Neural crest cell (in vitro differentiated cells): ENCODE results near the gene ZNF791. TPM values are rescaled to one million over a fixed set of nuclear protein-coding genes. Genes with fewer than 3 reads are reported as not detected.

Source experiments
- DNase-seq: peaks from one replicate; pipeline ENCODE4 v3.0.0; 2021; ENCODE audit warnings: low read depth, mixed read lengths, low spot score
- H3K27ac Mint-ChIP-seq: one replicate; pipeline ENCODE4 v1.8.0; 2021; ENCODE audit warnings: mild to moderate bottlenecking, mixed read lengths; ENCODE audit not compliant: unreplicated experiment
- H3K27me3 Mint-ChIP-seq: 2 replicates; pipeline ENCODE4 v1.8.0; 2021; ENCODE audit warnings: low read depth, mild to moderate bottlenecking, mixed read lengths
- H3K36me3 Mint-ChIP-seq: 2 replicates; pipeline ENCODE4 v1.8.0; 2021; ENCODE audit warnings: low read depth, mild to moderate bottlenecking, mixed read lengths
- H3K4me1 Mint-ChIP-seq: 2 replicates; pipeline ENCODE4 v1.8.0; 2021; ENCODE audit warnings: mixed read lengths
- H3K4me3 Mint-ChIP-seq: one replicate; pipeline ENCODE4 v1.8.0; 2021; ENCODE audit warnings: mild to moderate bottlenecking, mixed read lengths
- H3K9me3 Mint-ChIP-seq: 2 replicates; pipeline ENCODE4 v1.8.0; 2021; ENCODE audit warnings: mixed read lengths
- total RNA-seq: library from RNA; stranded (reverse); gene quantifications from 2 replicates; pipeline ENCODE4 v1.2.1, GENCODE V29; 2021
- TF ChIP-seq, protein P1 (sequence below): fragments of 200-600 bp; sonication (generic); conservative IDR thresholded peaks from 2 replicates; pipeline ENCODE4 v1.5.0; 2021; ENCODE audit warnings: antibody characterized with exemption, mild to moderate bottlenecking

Gene ZNF791
- total RNA-seq, 1 donor from 2014 or later = 22.4 TPM

DNA sequence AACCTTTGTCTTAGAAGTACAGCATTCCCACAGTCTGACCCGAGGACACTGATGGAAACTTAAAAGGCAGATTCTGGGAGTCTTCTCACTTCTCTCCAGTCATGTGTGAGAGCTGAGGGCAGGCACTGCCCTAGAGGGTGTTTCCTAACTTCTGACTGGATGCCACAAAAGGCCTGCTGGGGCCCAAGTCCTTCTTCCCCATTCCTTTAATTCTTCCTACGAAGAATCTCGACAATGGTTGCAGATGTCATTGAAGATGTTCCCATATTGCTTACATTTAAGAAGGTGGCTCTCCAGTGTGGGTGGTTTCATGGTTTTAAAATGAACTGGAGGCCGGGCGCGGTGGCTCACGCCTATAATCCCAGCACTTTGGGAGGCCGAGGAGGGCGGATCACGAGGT is 32.1 kb upstream of the ZNF791 start:
- H3K4me3 Mint-ChIP-seq = no peak overlapping the region
- peaks cover 21% of the 10 kb centered on the region for H3K9me3 Mint-ChIP-seq
- H3K36me3 Mint-ChIP-seq = peaks cover 68% of the 10 kb centered on the region
- DNase-seq = no peak
- H3K27ac Mint-ChIP-seq = no peak overlapping the region
- no peaks in the 10 kb centered on the region for H3K27me3 Mint-ChIP-seq
- no peaks in the 10 kb centered on the region for H3K4me1 Mint-ChIP-seq
- TF ChIP-seq, protein P1, sequence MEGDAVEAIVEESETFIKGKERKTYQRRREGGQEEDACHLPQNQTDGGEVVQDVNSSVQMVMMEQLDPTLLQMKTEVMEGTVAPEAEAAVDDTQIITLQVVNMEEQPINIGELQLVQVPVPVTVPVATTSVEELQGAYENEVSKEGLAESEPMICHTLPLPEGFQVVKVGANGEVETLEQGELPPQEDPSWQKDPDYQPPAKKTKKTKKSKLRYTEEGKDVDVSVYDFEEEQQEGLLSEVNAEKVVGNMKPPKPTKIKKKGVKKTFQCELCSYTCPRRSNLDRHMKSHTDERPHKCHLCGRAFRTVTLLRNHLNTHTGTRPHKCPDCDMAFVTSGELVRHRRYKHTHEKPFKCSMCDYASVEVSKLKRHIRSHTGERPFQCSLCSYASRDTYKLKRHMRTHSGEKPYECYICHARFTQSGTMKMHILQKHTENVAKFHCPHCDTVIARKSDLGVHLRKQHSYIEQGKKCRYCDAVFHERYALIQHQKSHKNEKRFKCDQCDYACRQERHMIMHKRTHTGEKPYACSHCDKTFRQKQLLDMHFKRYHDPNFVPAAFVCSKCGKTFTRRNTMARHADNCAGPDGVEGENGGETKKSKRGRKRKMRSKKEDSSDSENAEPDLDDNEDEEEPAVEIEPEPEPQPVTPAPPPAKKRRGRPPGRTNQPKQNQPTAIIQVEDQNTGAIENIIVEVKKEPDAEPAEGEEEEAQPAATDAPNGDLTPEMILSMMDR = no peak

DNA sequence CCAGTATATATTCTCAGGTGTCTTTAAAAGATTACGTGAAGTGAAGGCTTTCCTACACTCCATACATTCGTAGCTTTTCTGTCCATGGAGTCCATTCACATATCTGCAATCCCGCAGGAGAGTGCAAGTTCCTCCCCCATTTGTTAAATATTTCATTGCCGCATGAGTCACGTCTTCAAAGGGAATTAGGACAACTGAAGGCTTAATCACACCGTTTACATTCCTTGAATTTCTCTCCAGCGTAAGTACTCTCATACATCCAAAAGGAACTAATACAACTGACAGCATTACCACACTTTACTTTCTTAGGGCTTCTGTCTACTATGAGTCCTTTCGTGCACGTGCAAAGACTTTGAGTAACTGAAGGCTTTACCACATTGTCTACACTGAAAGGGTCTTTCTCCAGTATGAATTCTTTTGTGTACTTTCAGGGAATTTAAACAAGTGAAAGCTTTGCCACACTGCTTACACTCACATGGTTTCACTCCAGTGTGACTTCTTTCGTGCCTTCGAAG is 30.5 kb upstream of the ZNF791 start:
- Mint-ChIP-seq H3K4me1 (no peaks in the 10 kb centered on the region), H3K9me3 (peaks cover 21% of the 10 kb centered on the region)

DNA sequence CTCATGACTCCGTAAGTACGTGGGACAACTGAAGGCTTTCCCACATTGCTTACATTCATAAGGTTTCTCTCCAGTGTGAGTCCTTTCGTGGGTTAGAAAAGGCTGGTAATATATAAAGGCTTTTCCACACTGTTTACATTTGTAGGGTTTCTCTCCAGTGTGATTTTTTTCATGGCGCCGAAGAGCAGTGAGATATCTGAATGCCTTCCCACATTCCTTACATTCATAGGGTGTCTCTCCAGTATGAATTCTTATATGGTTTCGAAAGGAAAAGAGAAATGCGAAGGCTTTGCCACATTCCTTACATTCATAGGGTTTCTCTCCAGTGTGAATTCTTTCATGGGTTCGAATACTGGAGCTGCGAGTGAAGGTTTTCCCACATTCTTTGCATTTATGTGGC is 29.6 kb upstream of the ZNF791 start:
- Mint-ChIP-seq H3K4me1 (no peaks in the 10 kb centered on the region), H3K4me3 (no peak overlapping the region), H3K27ac (no peak overlapping the region), H3K9me3 (peaks cover 21% of the 10 kb centered on the region), H3K36me3 (peaks cover 58% of the 10 kb centered on the region), H3K27me3 (no peaks in the 10 kb centered on the region)
- DNase-seq = no peak
- TF ChIP-seq, protein P1 = no peak

More for the DNA sequence above, 30.5 kb upstream of the ZNF791 start:
- DNase-seq = no peak
- H3K4me3 Mint-ChIP-seq = no peak overlapping the region
- TF ChIP-seq, protein P1 = no peak
- peaks cover 64% of the 10 kb centered on the region for H3K36me3 Mint-ChIP-seq
- no peak overlapping the region for H3K27ac Mint-ChIP-seq
- H3K27me3 Mint-ChIP-seq = no peaks in the 10 kb centered on the region

DNA sequence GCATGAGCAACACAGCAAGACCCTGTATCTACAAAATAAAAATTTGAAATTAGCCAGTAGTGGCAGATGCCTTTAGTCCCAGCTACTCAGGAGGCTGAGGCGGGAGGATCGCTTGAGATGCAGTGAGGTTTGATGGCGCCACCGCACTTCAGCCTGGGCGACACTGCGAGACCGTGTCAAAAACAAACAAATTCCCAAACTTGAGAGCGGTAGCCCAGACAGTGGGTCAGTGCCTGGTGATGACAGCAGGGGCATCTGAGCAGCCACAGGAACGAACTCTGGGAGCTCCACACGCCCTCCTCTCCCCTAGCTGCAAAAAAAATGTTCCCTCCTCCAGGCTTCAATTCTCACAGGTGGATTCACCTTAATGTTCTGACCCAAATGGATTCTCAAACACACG is 14.2 kb upstream of the ZNF791 start:
- H3K36me3 Mint-ChIP-seq = no peaks in the 10 kb centered on the region
- no peak overlapping the region for H3K4me3 Mint-ChIP-seq
- H3K9me3 Mint-ChIP-seq = no peaks in the 10 kb centered on the region
- H3K27me3 Mint-ChIP-seq = no peaks in the 10 kb centered on the region
- no peak for DNase-seq
- no peaks in the 10 kb centered on the region for H3K4me1 Mint-ChIP-seq
- TF ChIP-seq, protein P1 = no peak
- no peak overlapping the region for H3K27ac Mint-ChIP-seq

DNA sequence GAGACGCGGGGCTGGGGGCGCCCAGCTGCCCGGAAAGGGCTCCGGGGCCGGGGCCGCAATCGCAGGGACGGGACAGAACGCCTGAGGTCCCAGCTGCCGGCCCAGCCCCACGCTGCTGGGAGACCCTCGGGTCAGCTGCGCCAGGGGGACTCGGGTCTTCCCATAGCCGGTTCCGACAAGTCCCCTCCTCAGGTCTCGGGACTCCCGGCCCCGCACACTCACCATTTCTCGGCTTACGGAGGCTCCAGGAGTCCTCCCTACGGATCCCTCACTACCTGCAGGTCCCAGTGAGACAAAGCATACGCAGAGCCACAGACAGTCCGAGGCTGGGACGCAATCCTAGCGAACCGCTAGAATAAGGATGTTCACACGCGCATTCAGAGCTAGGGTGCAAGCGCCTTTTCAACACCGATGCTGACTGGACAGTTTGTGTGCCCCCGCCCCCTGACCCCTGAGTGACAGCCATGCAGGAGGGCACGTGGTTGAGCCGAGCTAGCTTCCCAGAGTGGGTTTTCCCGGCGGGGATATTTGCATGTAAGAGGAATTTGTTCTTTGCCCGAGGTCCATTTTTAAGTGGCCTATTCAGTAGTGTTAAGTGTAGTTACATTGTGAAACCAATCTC is 13.7 kb upstream of the ZNF791 start:
- H3K27ac Mint-ChIP-seq = no peak overlapping the region
- TF ChIP-seq, protein P1 = no peak
- H3K4me1 Mint-ChIP-seq = no peaks in the 10 kb centered on the region
- H3K27me3 Mint-ChIP-seq = no peaks in the 10 kb centered on the region
- no peak overlapping the region for H3K4me3 Mint-ChIP-seq
- no peak for DNase-seq
- H3K36me3 Mint-ChIP-seq = no peaks in the 10 kb centered on the region
- H3K9me3 Mint-ChIP-seq = no peaks in the 10 kb centered on the region
